Glutamatergic neuron (in vitro differentiated cells): ENCODE results near the gene NETO2. TPM values are rescaled to one million over a fixed set of nuclear protein-coding genes. Genes with fewer than 3 reads are reported as not detected.
"Not testable (repeated sequence)": the region's sequence is repeated elsewhere in the genome, so short reads cannot be mapped to it uniquely, and the experiment has no call there.

ENCODE experiments used
- DNase-seq: peaks from one replicate; pipeline ENCODE4 v3.0.0; 2022
- H3K27ac Mint-ChIP-seq: one replicate; pipeline ENCODE4 v1.8.0; 2020; ENCODE audit warnings: mild to moderate bottlenecking, mixed read lengths, inconsistent platforms; ENCODE audit not compliant: unreplicated experiment
- H3K27me3 Mint-ChIP-seq: one replicate; pipeline ENCODE4 v1.8.0; 2020; ENCODE audit warnings: mild to moderate bottlenecking, moderate library complexity, mixed read lengths, inconsistent platforms; ENCODE audit not compliant: unreplicated experiment
- H3K36me3 Mint-ChIP-seq: one replicate; pipeline ENCODE4 v1.8.0; 2020; ENCODE audit warnings: mild to moderate bottlenecking, mixed read lengths, inconsistent platforms; ENCODE audit not compliant: unreplicated experiment
- H3K4me1 Mint-ChIP-seq: one replicate; pipeline ENCODE4 v1.8.0; 2020; ENCODE audit warnings: mild to moderate bottlenecking, low read depth, mixed read lengths, inconsistent platforms; ENCODE audit not compliant: unreplicated experiment
- H3K4me3 Mint-ChIP-seq: one replicate; pipeline ENCODE4 v1.8.0; 2020; ENCODE audit warnings: mild to moderate bottlenecking, mixed read lengths, inconsistent platforms; ENCODE audit not compliant: unreplicated experiment
- H3K9me3 Mint-ChIP-seq: one replicate; pipeline ENCODE4 v1.8.0; 2020; ENCODE audit warnings: mild to moderate bottlenecking, moderate library complexity, mixed read lengths, inconsistent platforms; ENCODE audit not compliant: unreplicated experiment
- CTCF ChIP-seq: fragments of 200-600 bp; sonication (generic); IDR thresholded peaks from one replicate; pipeline ENCODE4 v1.5.0; 2021; ENCODE audit not compliant: partially characterized antibody, unreplicated experiment
- total RNA-seq: library from RNA; stranded (reverse); fragmentation: NEBNext Ultra II Directional; extraction: Animal tissue kit (Norgen Biotek cat#: 25700); gene quantifications from one replicate; pipeline ENCODE4 v1.2.1, GENCODE V29; 2021; ENCODE audit not compliant: unreplicated experiment

NETO2 gene
- total RNA-seq, 1 donor from 2014 or later, result 26.3 TPM

GRCh38 chr16:47140686-47141085, 3.1 kb downstream of the NETO2 start:
- Mint-ChIP-seq H3K9me3 (peaks cover 11% of the 10 kb centered on the region), H3K36me3 (no peaks in the 10 kb centered on the region), H3K4me3 (no peak overlapping the region), H3K4me1 (peaks cover 8% of the 10 kb centered on the region), H3K27me3 (peaks cover 10% of the 10 kb centered on the region), H3K27ac (no peak overlapping the region)
- no peak for DNase-seq
- TF ChIP-seq CTCF, result no peak

- Mint-ChIP-seq H3K27ac (no peak overlapping the region), H3K36me3 (no peaks in the 10 kb centered on the region), H3K27me3 (peaks cover 4% of the 10 kb centered on the region), H3K4me1 (peaks cover 8% of the 10 kb centered on the region), H3K4me3 (no peak overlapping the region), H3K9me3 (peaks cover 6% of the 10 kb centered on the region)
- no peak for DNase-seq
- no peak for TF ChIP-seq CTCF
These were observed 4.1 kb downstream of the NETO2 start for GRCh38 chr16:47139561-47140185.

- H3K36me3 Mint-ChIP-seq, DNase-seq, H3K4me3 Mint-ChIP-seq, H3K27me3 Mint-ChIP-seq, H3K9me3 Mint-ChIP-seq, H3K27ac Mint-ChIP-seq, H3K4me1 Mint-ChIP-seq: not testable (repeated sequence)
These were observed 5.8 kb downstream of the NETO2 start for GRCh38 chr16:47137925-47138324.

- Mint-ChIP-seq H3K27me3 (no peaks in the 10 kb centered on the region), H3K36me3 (no peaks in the 10 kb centered on the region), H3K4me1 (peaks cover 5% of the 10 kb centered on the region), H3K4me3 (no peak overlapping the region), H3K9me3 (no peaks in the 10 kb centered on the region), H3K27ac (no peak overlapping the region)
- DNase-seq, result no peak
- TF ChIP-seq CTCF, result no peak
These were observed 7.5 kb downstream of the NETO2 start for GRCh38 chr16:47136099-47136842.

DNA sequence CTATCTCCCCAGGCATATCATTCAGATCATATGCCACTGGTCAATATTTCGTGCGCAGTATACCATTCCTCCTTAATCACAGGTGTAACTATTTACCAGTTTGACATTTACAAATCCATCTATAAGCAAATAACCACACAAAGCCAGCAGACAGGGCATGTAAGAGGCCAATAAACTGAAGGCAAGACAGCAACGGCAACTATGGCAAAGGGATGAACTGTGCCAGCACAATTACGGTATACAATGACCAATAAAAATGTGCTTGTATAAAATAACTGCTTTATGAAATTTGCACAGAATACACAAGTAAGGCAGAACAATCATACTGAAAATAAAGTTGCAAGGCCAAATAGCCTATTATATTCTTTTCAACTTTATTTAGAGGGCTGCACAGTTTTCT, 9.2 kb downstream of the NETO2 start:
- Mint-ChIP-seq H3K27me3 (no peaks in the 10 kb centered on the region), H3K27ac (no peak overlapping the region), H3K4me3 (no peak overlapping the region), H3K9me3 (no peaks in the 10 kb centered on the region), H3K36me3 (no peaks in the 10 kb centered on the region), H3K4me1 (peaks cover 5% of the 10 kb centered on the region)
- no peak for TF ChIP-seq CTCF
- no peak for DNase-seq
